HG02678 (cell line): Measurements from ENCODE around the gene ACOXL.

Source experiments
- ATAC-seq: cut with Tn5 transposase; IDR thresholded peaks from one replicate; pipeline ENCODE4 v1.9.1; 2021; ENCODE audit warnings: mild to moderate bottlenecking, moderate library complexity; ENCODE audit not compliant: unreplicated experiment

Gene ACOXL

DNA sequence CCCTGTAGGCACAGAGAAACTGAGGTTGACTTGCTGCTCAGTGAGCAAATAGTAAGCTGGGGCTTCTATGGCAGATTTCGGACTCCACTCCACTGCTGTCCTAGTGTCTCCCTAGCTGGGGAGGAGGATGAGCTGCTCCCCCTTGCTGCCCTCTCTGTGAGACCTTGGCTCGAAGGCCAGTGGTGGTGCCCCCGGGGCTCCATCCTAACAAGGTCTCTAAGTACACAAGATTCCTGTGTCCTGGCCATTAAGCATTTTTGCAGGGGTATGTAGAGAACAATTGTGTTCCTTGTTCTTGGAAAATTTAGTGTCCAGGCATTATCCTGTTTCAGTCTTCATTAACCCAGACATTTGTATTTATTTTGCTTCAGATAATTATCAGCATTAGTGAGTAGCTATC, 367.0 kb downstream of the ACOXL start:
- no peak for ATAC-seq

DNA sequence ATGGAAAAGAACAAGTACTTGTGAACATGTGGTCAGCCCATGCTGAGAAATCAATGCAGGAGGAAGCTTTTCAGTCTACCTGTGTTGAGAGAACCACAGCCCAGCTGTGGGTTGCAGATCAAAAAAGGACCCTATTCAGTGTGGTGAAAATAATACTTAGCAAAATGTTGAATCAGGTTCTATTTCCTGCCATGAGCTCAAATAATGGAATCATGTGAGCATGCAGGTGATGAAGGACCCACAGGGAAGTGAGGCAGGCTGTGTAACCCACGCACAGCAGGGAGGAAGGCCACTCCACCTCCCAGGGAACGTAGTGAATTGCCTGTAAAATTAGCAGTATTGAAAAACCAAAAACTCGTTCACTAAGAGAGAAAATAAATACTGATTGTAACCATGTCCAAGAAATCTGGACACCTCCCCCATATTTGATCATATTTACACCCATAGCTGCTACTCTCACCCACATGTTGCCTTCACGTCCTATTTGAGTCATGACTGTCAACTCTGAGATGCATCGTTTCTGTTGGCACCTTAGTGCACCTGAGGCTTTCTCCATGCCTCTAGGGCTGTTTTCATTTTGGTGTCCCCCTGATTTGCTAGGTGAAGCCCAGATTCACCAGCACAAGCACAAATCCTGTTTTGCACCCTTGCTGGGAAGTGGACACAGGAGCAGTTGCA, 367.9 kb downstream of the ACOXL start:
- ATAC-seq, result peak; percentile 23

DNA sequence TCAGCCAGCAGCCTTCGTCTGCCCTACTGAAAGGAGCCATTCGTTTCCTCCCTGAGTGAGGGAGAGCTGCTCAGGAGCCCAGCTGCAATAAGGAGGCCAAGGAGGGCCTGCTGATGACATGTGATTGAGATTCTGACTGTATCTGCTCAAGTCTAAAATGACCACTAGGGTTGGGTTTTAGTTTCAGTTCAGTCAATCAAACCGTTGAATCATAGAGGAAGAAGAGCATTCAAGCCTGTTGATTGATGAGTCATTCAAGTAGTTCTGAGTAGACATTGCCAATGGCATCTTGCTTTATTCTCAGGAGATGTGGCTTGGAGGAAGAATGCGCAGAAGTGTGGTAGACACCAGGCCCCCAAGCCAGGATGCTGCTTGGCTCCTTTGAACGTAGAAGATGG, 368.4 kb downstream of the ACOXL start:
- peak; percentile 74 for ATAC-seq

DNA sequence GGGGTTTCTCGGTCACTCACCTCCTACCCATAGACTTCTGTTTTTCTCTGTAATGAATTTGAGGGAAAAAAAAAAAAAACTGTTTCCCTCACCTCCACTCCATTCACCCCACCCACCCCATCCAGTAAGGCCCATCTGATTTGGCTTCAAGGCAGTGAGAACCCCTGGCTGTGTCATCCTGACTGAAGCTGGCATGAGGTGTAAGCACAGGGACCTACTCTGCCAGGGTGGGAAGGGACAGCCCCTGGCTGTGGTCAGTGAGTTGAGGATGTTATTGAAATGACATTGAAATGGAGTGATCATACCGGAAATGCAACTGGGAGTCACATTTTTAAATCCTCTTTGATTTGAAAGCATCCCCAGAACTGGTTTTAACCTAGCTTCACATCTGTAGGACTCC, 369.2 kb downstream of the ACOXL start:
- no peak for ATAC-seq

DNA sequence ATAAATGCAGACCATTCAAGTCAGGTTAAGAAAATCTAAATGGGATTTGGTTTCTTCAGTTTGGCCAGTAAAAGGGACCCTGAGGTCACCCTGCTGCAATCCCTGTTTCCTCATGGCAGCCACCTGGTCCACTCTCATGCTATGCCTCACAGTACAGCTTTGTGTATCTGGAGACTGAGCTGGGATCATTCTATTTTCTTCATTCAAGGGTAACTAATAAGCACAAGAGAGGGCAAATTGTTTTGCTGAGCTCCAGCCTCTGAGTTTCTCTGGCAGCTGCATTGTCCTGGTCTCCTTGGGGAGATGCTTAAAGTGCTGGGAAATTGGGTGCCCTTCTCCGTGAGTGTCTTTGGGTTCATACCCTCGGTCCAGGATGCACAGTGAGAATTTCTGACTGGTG, 369.8 kb downstream of the ACOXL start:
- no peak for ATAC-seq

DNA sequence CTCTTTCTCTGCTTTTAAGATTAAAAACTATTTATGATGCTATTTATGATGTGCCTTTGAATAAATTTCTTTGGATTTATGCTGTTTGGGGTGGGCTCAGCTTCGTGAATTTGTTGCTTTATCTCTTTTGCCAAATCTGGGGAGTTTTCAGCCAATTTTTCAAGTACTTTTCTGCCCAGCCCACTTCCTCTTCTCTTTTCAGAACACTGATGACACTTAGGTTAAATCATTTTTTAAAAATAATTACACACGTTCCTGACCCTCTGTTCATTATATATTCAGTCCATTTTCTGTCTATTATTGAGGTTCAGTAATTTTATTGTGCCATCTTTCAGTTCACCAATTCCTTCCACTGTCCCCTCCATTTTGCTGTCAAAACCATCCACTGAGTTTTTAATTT, 373.6 kb downstream of the ACOXL start:
- no peak for ATAC-seq

DNA sequence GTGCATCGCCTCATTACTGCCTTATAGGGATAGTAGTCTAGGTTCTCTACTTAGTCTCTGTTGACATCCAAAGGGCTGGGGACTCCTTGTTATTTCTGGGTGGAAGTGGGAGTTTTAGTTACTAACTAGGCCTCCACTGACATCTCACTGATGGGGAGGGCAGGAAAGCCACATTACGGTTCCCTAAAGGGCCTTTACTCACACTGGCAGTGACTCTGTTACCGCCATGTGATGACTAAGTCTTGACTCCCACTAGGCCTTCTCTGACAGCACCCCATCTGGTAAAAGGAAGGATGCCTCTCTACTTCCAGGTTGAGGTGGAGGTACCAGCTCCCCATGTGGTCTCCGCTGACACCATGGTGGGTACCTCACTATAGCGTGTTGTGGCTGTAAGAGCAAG, 374.3 kb downstream of the ACOXL start:
- no peak for ATAC-seq

DNA sequence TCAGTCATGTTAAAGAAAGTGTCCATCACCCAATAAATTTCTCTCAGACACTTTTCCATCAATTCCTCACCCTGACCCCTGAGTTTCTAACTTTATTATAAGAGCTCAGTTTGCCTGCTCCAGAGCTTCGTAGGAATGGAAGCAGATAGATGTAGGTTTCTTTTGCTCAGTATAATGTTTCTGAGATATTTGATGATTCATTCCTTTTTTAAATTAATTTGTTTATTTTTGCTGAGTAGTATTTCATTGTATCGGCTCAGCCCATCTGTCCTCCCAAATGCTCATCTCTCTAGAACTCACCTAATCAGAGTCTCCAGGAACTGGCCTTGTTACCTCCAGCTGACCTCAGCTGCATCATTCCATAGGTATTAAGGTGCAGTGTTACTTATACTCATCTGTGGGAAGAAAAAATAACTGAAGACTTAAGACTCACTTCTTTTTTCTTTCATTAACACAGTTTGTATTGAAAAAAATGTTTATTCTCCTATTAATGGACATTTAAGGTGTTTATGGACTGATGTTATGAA, 376.4 kb downstream of the ACOXL start:
- ATAC-seq, result no peak

DNA sequence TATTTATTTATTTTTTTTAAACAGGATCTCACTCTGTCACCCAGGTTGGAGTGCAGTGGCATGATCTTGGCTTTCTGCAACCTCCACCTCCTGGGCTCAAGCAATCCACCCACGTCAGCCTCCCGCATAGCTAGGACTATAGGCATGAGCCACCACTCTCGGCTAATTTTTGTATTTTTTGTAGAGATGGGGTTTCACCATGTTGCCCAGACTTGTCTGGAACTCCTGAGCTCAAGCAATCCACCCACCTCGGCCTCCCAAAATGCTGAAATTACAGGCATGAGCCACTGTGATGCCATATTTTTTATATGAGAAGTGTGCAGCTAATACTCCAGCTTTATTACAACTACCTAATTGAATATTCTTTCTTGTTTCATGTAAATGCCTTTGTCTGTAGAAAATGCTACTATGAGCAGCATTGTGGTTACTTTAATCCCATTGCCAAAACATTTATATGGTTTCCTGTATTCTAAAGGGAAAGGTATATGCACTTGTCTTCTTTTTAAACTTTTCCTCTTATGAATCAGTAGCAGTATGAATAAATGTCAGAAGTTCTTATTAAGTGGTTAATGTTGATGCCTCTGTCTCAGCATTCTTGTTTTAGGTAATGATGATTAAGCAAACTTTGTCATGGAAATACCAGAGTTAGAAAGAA, 378.9 kb downstream of the ACOXL start:
- no peak for ATAC-seq

DNA sequence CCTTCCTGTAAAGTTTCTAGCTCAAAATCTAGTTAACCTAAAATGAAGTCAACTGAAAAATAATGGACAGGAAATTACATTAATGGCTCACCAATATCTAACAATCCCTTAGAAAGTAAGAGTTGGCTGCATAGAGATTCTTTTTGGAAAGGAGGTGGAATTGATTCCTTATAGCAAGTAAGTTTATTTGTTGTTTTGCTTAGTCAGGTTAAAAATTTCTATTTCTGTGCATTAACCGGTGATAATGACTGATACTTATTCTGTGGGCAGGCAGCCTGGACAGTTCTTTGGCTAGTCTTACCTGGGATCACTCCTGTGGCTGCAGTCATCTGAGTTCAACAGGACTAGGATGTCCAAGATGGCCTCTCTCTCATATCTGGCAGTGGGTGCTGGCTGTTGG, 381.5 kb downstream of the ACOXL start:
- no peak for ATAC-seq

DNA sequence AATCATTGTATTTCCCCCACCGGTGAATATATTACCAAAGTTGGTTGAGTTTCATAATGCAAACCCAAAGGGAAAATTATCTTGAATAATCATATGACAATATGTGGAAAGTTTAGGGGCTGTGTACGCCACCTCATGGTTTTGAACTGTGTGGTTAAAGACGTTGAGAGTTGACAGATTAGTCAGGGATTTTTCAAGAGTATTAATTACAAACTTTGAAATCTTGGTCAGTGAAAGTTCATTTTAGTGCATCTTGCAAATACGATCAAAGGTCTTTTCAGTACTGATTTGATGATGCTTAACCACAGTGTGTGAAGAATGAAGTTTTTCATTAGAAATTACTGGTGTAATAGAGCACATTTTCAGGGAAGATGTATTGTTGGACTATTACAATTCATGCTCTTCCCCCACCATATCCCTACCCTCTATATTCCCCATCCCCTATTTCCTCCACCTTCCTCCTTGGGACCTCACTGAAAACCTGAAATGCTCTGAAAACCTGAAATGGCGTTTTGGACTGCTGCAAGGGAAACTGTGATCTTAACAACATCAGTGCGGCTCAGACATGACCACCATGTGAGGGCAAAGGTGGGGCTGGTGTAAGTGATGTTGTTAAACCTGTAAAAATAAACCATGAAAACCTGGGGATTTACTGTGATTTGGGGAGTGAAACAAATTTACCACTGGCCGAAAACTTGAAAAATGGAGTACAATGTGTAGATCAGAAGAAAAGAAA, 383.8 kb downstream of the ACOXL start:
- ATAC-seq, result peak; percentile 31

DNA sequence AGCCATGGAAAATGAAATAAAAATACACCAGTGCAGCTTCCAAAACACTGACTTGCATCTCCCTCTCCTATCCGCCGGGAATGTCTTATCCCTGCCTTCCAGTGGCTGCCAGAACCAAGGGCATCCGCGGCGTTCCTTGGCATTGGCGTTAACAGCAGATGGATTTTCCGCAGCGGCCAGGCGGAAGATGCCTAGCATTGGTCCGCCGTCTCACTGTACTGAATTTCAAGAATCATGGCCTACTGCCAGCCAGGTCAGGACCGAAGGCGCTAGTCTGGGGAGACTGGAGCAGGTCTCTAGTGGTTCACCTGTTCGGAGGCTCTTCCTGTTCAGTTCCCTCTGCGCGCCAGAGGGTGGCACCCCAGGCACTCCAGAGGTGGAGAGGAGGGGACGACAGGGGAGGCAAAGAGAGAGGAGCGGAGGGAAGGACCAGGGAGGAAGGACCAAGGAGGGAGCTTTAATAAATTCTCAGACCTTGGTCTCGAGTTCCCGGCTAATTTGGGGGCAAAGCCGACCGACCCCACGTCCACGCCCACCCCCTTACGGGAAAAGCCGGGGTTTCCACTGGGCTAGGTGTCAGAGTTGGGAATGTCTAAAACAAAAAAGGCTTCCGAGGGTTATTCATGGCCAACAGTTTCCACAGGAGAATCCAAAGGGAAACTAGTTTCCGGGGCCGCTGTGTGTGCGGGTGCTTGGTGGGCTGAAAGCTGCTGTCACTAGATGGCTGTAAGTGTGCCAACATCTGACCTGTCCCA, 384.6 kb downstream of the ACOXL start:
- ATAC-seq, result peak; percentile 23

DNA sequence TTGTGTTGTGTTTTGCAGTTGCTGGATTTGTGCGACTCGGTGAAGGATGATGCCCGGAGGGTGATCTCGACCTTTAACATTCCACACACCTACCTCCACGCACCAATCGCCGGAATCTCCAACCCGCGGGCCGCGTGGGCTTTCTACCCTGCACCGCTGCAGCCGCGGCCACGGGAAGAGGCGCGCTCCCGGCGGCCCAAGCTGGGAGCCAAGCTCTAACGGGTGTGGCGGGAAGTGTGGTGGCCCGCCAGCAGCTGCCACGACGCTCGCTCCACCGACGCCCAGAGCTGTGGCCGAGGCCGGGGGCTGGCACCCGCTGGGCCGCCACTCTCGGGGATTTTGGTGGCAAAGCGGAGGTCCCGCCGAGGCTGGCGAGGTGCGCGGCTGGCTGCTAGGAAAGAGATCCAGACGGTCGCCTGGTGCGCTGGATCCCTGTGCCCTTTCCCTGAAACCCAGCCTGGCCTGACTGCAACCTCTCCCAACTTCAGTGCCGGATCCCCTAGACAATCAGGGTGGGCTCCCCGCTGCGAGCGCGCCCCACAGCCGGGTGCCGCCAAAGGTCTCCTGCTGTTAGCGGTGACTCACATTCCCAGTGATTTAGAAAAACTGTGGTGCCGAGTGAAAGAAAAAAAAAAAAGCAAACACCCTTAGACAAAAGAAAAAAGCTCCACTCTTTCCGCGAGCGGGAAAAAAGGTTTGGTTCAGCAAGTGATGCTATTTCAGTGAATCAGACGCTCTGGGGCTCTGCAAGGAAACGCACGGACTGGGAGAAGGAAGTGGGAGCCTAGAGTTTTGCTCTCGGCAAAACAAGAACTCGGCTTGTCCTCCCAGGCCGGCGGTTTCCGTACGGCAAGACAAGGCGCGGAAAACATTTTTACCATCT, 385.5 kb downstream of the ACOXL start:
- no peak for ATAC-seq

DNA sequence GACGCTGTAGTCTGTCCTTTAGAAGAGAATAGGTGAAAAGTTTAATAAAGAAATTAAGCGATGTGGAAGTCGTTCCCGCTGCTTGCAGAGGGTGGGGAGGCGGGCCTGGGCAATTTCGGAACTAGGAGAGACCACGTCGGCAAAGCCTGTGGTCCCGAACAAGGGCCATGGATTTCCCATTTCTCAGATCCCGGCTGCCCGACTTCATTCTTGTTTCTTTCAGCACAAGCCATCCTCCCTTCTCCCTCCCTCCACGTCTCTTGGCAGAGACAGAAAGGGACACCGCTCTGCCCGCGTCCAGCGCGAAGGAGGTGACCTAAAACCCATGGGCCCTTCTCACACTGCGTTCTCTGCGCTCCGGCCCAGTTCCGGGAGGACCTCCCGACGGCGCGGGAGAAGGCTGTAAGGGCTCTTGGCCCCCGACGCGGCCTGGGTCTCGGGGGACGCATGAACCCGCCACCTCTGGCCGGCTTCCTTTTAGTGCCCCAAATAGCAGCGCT, 386.2 kb downstream of the ACOXL start:
- no peak for ATAC-seq

DNA sequence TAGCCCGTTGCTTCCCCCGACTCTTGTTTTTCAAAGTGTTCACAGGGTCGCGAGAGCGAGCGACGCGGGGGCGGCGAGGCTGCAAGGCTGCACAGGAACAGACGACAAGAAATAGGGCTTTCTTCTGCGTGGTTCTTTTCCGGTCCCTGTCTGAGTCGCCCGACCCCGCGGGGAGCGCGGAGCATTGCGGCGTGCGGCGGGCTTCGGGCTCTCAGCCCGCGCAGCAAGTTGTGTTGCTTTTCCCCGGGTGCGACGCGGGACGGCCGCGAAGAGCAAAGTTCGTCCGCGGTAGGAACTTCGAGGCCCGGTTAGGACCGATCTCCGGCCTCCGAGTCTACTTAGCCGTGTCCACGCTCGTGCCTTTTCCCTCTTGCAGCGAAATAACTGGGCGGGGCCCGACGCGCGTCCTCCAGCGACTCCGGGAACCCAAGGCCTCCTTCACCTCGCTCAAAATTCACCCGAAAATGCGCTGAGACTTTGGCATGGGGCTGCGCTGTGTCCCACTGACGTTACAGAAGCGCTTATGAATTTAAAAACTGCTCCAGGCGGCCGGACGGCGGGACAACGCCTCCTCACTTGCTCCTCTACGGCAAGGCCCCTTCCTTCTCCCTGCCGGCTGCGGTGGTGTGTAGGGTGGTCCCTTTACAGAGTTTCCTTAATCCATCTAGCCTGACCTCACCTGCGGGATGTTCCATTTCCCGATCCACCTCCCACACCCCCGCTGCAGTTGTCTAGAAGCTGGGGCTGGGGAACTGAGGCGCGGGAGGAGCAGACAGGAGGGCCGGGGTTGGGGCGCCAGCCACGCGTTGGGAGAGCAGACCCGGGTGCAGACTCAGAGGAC, 386.8 kb downstream of the ACOXL start:
- no peak for ATAC-seq

DNA sequence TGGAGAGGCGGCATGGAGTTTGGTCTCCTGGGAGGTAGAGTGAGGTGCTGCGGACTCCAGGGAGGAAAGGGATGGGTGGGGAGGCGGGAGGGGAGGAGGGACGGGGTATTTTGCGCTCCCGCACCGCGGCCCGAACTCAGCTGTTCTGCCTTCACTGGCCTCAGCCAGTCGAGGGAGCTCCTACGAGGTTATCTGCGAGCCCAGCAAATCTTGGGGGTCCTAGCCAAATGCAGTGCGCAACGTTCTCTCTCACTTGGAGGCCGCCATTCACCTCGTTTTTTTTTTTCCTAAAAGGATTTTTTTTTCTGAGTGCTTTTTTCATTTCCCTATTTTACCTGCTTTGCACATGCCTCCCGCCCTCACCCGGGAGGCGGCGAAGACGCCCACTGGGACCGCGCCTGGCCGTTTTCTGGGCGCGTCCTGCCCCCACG, 387.5 kb downstream of the ACOXL start:
- no peak for ATAC-seq

DNA sequence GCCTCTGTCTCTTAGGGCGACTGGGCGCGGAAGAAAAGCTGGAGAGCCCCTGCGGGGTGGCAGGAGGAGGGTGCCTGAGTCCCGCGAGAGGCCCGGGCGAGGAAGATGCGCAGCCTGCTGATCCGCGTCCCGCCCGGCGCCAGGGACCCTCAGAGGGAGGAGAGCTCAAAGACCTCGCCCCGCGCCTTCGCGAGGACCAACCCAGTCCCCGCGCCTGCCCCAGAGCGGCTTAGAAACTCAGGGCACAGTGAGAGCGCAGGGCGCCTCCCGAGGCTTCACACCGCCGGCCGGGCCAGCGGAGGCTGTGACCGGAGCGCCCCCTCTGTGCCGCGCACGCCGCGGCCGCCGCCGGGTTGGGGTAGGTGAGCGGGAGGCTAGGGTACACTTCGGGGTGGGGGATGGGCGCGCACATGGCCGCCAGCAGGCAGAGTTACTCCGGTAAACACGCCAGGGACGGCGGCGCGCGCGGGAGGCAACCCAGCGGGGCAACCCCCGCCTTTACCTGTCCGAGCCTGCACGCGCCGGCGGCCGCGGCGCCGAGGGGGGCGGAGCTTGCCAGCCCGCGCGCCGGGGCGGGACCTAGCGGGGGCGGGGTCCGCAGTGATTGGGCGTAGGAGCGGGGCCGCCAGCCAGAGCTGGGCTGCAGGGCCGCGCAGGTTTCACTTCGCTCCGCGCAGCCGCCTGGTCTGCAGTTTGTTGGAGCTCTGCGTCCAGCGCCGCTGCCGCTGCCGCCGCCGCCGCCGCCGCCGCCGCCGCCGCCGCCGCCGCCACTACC, 388.1 kb downstream of the ACOXL start, which contains the start of gene BCL2L11:
BCL2L11 (plus strand) TSS at position 662 of the 775 bp plus-strand sequence. CDS start 2,832 bp downstream, outside the sequence.
- peak; percentile 61 for ATAC-seq
